Neural progenitor cell (in vitro differentiated cells): ENCODE measurements around the gene YKT6.

Experiments used
- EZH2 ChIP-seq: fragments of 200-600 bp; sonication (generic); IDR thresholded peaks from 2 replicates; pipeline ENCODE4 v1.6.1; 2017; ENCODE audit warnings: antibody characterized with exemption, mild to moderate bottlenecking, moderate library complexity
- EZH2phosphoT487 ChIP-seq: fragments of 200-600 bp; sonication (generic); IDR thresholded peaks from 2 replicates; pipeline ENCODE4 v1.6.1; 2017; ENCODE audit warnings: antibody characterized with exemption
- TF ChIP-seq, protein P1 (sequence below): fragments of 200-600 bp; sonication (generic); IDR thresholded peaks from 2 replicates; pipeline ENCODE4 v1.5.1; 2017; ENCODE audit warnings: antibody characterized with exemption, mild to moderate bottlenecking

DNA sequence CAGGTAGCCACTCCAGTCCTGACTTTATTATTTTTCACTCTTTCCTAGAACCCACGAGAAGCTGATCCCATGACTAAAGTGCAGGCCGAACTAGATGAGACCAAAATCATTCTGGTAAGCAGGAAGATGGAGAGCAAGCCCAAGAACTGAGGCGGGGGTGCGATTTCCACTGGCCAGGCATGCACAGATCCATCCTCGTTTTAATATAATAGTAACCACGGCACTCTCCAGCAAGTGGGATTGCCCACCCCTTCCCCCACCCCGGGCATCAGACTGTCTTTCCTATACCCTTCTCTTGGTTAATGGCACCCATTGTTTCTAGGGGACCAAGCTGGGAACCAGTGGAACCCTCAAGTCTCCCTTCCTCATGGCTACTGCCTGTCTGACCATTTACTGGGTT lies 7.3 kb downstream of the YKT6 start:
- TF ChIP-seq EZH2 (no peak), EZH2phosphoT487 (no peak)
- TF ChIP-seq, protein P1, sequence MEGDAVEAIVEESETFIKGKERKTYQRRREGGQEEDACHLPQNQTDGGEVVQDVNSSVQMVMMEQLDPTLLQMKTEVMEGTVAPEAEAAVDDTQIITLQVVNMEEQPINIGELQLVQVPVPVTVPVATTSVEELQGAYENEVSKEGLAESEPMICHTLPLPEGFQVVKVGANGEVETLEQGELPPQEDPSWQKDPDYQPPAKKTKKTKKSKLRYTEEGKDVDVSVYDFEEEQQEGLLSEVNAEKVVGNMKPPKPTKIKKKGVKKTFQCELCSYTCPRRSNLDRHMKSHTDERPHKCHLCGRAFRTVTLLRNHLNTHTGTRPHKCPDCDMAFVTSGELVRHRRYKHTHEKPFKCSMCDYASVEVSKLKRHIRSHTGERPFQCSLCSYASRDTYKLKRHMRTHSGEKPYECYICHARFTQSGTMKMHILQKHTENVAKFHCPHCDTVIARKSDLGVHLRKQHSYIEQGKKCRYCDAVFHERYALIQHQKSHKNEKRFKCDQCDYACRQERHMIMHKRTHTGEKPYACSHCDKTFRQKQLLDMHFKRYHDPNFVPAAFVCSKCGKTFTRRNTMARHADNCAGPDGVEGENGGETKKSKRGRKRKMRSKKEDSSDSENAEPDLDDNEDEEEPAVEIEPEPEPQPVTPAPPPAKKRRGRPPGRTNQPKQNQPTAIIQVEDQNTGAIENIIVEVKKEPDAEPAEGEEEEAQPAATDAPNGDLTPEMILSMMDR, result no peak
